C4-2B (cell line): ENCODE results near the gene B9D1.

ENCODE experiments used
- H3K27ac ChIP-seq: fragments of 450-650 bp; 2 replicates; pipeline ENCODE4 v1.5.1; 2017
- ZFX ChIP-seq: fragments of 450-650 bp; IDR thresholded peaks from 2 replicates; pipeline ENCODE4 v1.6.1; 2017
- TF ChIP-seq, protein P1 (sequence below): fragments of 450-650 bp; conservative IDR thresholded peaks from 2 replicates; pipeline ENCODE4 v1.5.1; 2017; ENCODE audit warnings: mild to moderate bottlenecking

Gene B9D1

DNA sequence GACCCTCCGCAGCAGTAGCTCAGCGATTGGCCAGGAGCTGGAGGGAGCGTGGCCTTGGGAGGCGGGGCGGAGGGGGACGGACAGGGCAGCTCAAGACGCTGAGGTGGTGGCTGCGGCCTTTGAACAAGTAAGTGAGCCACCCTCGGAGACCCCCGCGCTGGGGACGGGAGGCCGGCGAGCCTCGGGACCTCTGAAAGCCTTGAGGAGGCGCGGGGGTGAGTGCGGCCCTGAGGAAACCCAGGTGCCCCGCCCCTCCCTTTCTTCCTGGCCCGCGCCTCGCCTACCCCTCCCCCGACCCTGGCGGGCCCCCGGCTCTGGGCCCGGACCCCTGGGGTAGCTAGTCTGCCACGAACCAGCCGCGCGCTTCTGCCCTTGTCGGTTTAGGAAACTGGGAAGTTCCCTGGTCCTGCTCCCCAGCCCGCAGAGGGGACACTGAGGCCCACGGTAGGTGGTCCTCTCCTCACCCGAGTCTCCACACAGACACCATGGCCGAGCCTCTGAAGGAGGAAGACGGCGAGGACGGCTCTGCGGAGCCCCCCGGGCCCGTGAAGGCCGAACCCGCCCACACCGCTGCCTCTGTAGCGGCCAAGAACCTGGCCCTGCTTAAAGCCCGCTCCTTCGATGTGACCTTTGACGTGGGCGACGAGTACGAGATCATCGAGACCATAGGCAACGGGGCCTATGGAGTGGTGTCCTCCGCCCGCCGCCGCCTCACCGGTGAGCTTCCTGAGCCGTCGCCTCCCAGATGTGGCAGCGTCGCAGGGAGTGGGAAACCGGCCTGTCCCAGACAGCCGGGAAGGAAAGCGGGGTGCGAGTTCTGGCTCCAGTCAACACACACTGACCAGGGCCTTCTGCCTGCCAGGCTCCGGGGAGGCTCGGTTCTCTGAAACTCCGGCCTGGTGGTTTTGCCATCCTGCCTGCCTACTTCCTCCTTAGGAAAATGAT is 16.2 kb upstream of the B9D1 start, which contains the start of gene MAPK7:
MAPK7 (plus strand) TSS at position 83 of the 945 bp plus-strand sequence; CDS start at position 486, 403 bp downstream.
- TF ChIP-seq ZFX = no peak
- TF ChIP-seq, protein P1, sequence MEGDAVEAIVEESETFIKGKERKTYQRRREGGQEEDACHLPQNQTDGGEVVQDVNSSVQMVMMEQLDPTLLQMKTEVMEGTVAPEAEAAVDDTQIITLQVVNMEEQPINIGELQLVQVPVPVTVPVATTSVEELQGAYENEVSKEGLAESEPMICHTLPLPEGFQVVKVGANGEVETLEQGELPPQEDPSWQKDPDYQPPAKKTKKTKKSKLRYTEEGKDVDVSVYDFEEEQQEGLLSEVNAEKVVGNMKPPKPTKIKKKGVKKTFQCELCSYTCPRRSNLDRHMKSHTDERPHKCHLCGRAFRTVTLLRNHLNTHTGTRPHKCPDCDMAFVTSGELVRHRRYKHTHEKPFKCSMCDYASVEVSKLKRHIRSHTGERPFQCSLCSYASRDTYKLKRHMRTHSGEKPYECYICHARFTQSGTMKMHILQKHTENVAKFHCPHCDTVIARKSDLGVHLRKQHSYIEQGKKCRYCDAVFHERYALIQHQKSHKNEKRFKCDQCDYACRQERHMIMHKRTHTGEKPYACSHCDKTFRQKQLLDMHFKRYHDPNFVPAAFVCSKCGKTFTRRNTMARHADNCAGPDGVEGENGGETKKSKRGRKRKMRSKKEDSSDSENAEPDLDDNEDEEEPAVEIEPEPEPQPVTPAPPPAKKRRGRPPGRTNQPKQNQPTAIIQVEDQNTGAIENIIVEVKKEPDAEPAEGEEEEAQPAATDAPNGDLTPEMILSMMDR = no peak
- H3K27ac ChIP-seq = peak within 1 kb of the TSS; percentile 88

GRCh38 chr17:19377602-19378415 is 15.3 kb upstream of the B9D1 start:
- TF ChIP-seq, protein P1 = no peak
- TF ChIP-seq ZFX = no peak
- H3K27ac ChIP-seq = peak overlapping the region; percentile 88

GRCh38 chr17:19376811-19377210 is 14.3 kb upstream of the B9D1 start:
- TF ChIP-seq, protein P1 = no peak
- TF ChIP-seq ZFX = no peak
- no peak overlapping the region for H3K27ac ChIP-seq

DNA sequence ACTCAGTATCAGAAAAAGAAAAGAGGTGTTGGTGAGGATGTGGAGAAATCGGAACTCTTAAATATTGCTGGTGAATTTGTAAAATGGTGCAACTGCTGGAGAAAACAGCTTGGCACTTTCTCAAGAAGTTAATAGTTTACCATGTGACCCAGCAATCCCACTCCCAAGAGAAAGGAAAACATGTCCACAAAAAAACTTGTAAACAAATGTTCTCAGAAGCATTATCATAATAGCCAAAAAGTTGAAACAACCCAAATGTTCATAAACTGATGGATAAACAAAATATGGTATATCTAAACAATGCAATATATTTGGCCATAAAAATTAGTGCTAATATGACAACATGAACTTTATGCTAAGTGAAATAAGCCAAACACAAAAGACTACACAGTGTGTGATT is 13.2 kb upstream of the B9D1 start:
- H3K27ac ChIP-seq = no peak overlapping the region
- TF ChIP-seq, protein P1 = no peak
- no peak for TF ChIP-seq ZFX

DNA sequence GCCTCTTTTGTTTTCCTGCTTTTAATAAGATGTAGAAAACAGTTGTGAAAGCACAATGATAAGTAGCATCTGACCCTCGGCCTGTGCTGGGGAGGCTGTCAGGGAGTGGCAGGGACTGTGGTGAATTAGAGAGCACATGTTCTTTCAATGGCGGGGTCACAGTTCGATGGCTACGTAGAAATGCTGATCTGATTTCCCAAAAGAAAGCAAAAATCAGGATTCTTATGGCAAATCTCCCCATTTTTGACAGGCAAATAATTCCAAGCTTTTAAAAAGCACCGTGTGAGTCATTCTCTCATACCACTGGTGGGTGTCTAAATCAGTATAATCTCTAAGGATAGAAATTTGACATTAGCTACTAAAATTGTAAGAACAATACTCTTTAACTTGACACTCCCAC is 11.6 kb upstream of the B9D1 start:
- no peak overlapping the region for H3K27ac ChIP-seq
- TF ChIP-seq, protein P1 = no peak
- no peak for TF ChIP-seq ZFX

GRCh38 chr17:19372866-19373504 is 10.5 kb upstream of the B9D1 start:
- no peak overlapping the region for H3K27ac ChIP-seq
- TF ChIP-seq, protein P1 = no peak
- no peak for TF ChIP-seq ZFX
